ENCODE results near the gene TRPM1.

- TF ChIP-seq POLR2A (IDR thresholded peaks at IDR 0.05; ENCODE audit: low read depth) (no peak), CTCF (IDR thresholded peaks at IDR 0.05) (no peak), POLR2AphosphoS5 (IDR thresholded peaks at IDR 0.05) (no peak), EP300 (IDR thresholded peaks at IDR 0.05) (no peak)
Measured at GRCh38 chr15:31065824-31066223, 35.7 kb downstream of the TRPM1 start.
